IPS-NIHi7 (cell line): ENCODE results near the gene SDK2.

Experiments used
- DNase-seq: peaks from one replicate; pipeline ENCODE4 v3.0.0; 2012; ENCODE audit warnings: mixed read lengths; ENCODE audit errors: extremely low spot score

SDK2 gene

GRCh38 chr17:73365301-73365874 is 278.9 kb downstream of the SDK2 start:
- no peak for DNase-seq

GRCh38 chr17:73364155-73364522 is 280.1 kb downstream of the SDK2 start:
- no peak for DNase-seq

GRCh38 chr17:73363442-73364154 is 280.6 kb downstream of the SDK2 start:
- DNase-seq = peak; percentile 87

GRCh38 chr17:73362697-73363096 is 281.5 kb downstream of the SDK2 start:
- DNase-seq = peak; percentile 54

- peak; percentile 63 for DNase-seq
Observed at GRCh38 chr17:73360961-73361761, 283.1 kb downstream of the SDK2 start.

- DNase-seq = peak; percentile 85
Observed at GRCh38 chr17:73359987-73360410, 284.2 kb downstream of the SDK2 start.

- DNase-seq = no peak
Observed at GRCh38 chr17:73359352-73359751, 284.9 kb downstream of the SDK2 start.

- DNase-seq = no peak
Observed at GRCh38 chr17:73358668-73359067, 285.6 kb downstream of the SDK2 start.

- no peak for DNase-seq
Observed at GRCh38 chr17:73357981-73358380, 286.3 kb downstream of the SDK2 start.

- DNase-seq = no peak
Observed at GRCh38 chr17:73357318-73357717, 286.9 kb downstream of the SDK2 start.

GRCh38 chr17:73356561-73357170 is 287.6 kb downstream of the SDK2 start:
- DNase-seq = no peak

GRCh38 chr17:73354423-73355284 is 289.6 kb downstream of the SDK2 start:
- DNase-seq = no peak

GRCh38 chr17:73352261-73352660 is 292.0 kb downstream of the SDK2 start:
- DNase-seq = no peak

GRCh38 chr17:73351764-73352163 is 292.5 kb downstream of the SDK2 start:
- no peak for DNase-seq

- DNase-seq = no peak
Observed at GRCh38 chr17:73350864-73351263, 293.4 kb downstream of the SDK2 start.

GRCh38 chr17:73349647-73350046 is 294.6 kb downstream of the SDK2 start:
- DNase-seq = no peak

- no peak for DNase-seq
Observed at GRCh38 chr17:73349138-73349537, 295.1 kb downstream of the SDK2 start.

- DNase-seq = no peak
Observed at GRCh38 chr17:73348829-73349095, 295.5 kb downstream of the SDK2 start.

- peak; percentile 54 for DNase-seq
Observed at GRCh38 chr17:73348018-73348828, 296.0 kb downstream of the SDK2 start.

GRCh38 chr17:73347351-73347750 is 296.9 kb downstream of the SDK2 start:
- DNase-seq = no peak
